AG04450 (cell line): Measurements from ENCODE around the gene GLP2R. TPM values are rescaled to one million over a fixed set of nuclear protein-coding genes. Genes with fewer than 3 reads are reported as not detected.

Experiments used
- CTCF ChIA-PET: fragments of 300-600, 350-600 bp; formaldehyde crosslinking; extraction: SDS; loops from one replicate; lab custom pipeline; 2022; ENCODE audit warnings: antibody characterized with exemption, inconsistent platforms; lab: Charles Lee
- POLR2A ChIA-PET: fragments of 350-600 bp; formaldehyde crosslinking; extraction: SDS; loops from one replicate; lab custom pipeline; 2021; ENCODE audit warnings: antibody characterized with exemption, inconsistent platforms; lab: Yijun Ruan, JAX
- DNase-seq: peaks from one replicate; pipeline ENCODE4 v3.0.0-alpha.2; 2011; ENCODE audit warnings: low read depth, low spot score
- H3K27ac ChIP-seq: one replicate; pipeline ENCODE4 v1.5.1; 2012; ENCODE audit warnings: low read depth, low read length, control low read depth
- H3K27me3 ChIP-seq: one replicate; pipeline ENCODE4 v1.6.0; 2012; ENCODE audit warnings: low read length; ENCODE audit not compliant: control insufficient read depth, insufficient read depth
- H3K4me3 ChIP-seq: 2 replicates; pipeline ENCODE4 v1.5.1; 2011; ENCODE audit warnings: mild to moderate bottlenecking, low read depth, low read length, control low read depth
- H3K9me3 ChIP-seq: 2 replicates; pipeline ENCODE4 v1.5.1; 2012; ENCODE audit warnings: low read length; ENCODE audit not compliant: control insufficient read depth, insufficient read depth
- CTCF ChIP-seq: IDR thresholded peaks from 2 replicates; pipeline ENCODE4 v1.5.1; 2011; ENCODE audit warnings: low read depth, low read length, control low read depth, inconsistent platforms
- polyA plus RNA-seq: library from polyadenylated mRNA; depleted of rRNA; stranded (reverse); fragments of >200 nt; gene quantifications from 2 replicates; pipeline ENCODE4 v1.2.3, GENCODE V29; 2011

The GLP2R gene
- polyA plus RNA-seq, 1 experiment: 0.63 TPM

- H3K9me3 ChIP-seq: peaks cover 45% of the 10 kb centered on the region
- H3K27ac ChIP-seq: no peak overlapping the region
- DNase-seq: no peak
- POLR2A ChIA-PET: no interaction called here
- TF ChIP-seq CTCF: no peak
- no peak overlapping the region for H3K4me3 ChIP-seq
- CTCF ChIA-PET: no interaction called here
- H3K27me3 ChIP-seq: no peaks in the 10 kb centered on the region
Measured at GRCh38 chr17:9824797-9825338, 856 bp upstream of the GLP2R start.

GRCh38 chr17:9828296-9829295, 2.9 kb downstream of the GLP2R start:
- no peak overlapping the region for H3K27ac ChIP-seq
- DNase-seq: no peak
- no peaks in the 10 kb centered on the region for H3K27me3 ChIP-seq
- peaks cover 37% of the 10 kb centered on the region for H3K9me3 ChIP-seq
- POLR2A ChIA-PET: no interaction called here
- no peak overlapping the region for H3K4me3 ChIP-seq
- TF ChIP-seq CTCF: no peak
- CTCF ChIA-PET: no interaction called here

- Histone ChIP-seq H3K27me3 (no peaks in the 10 kb centered on the region), H3K27ac (no peak overlapping the region), H3K9me3 (peaks cover 34% of the 10 kb centered on the region), H3K4me3 (no peak overlapping the region)
- POLR2A ChIA-PET: no interaction called here
- CTCF ChIA-PET: no interaction called here
- no peak for TF ChIP-seq CTCF
- DNase-seq: no peak
Measured at GRCh38 chr17:9829343-9829742, 3.6 kb downstream of the GLP2R start.

- Histone ChIP-seq H3K27me3 (no peaks in the 10 kb centered on the region), H3K27ac (no peak overlapping the region), H3K4me3 (no peak overlapping the region), H3K9me3 (peaks cover 29% of the 10 kb centered on the region)
- POLR2A ChIA-PET: no interaction called here
- no peak for TF ChIP-seq CTCF
- CTCF ChIA-PET: interaction anchor here (0.5 to 1.0 kb wide), 2 partner anchors 249 to 786 kb away, joined by 3 read pairs; no protein-coding TSS in a partner anchor
- DNase-seq: no peak
Measured at GRCh38 chr17:9830711-9831110, 5.0 kb downstream of the GLP2R start.

GRCh38 chr17:9833922-9834321, 8.2 kb downstream of the GLP2R start:
- ChIA-PET POLR2A (no interaction called here), CTCF (no interaction called here)
- no peak for DNase-seq
- Histone ChIP-seq H3K27me3 (no peaks in the 10 kb centered on the region), H3K9me3 (peaks cover 23% of the 10 kb centered on the region), H3K4me3 (no peak overlapping the region), H3K27ac (no peak overlapping the region)
- TF ChIP-seq CTCF: no peak
